Kidney (tissue), 22 donors: Measurements from ENCODE around the gene POLR2M. TPM values are rescaled to one million over a fixed set of nuclear protein-coding genes. Genes with fewer than 3 reads are reported as not detected.

ENCODE experiments used
- DNase-seq, 5 donors: peaks; one replicate each; pipeline ENCODE4 v3.0.0-alpha.2; 2013 to 2020
- FAIRE-seq: peaks from 2 replicates; lab custom pipeline; 2012; peaks lifted over from hg19 to GRCh38; lab: Jason Lieb, UNC
- H3K27ac ChIP-seq, 2 donors: one replicate each; pipeline ENCODE4 v1.7.0; 2013; ENCODE audit warnings: low read depth in 2 of 2, low read length in 2 of 2, inconsistent platforms in 1 of 2
- H3K27me3 ChIP-seq: one replicate; pipeline ENCODE4 v1.7.1; 2013; ENCODE audit warnings: low read length, inconsistent platforms; ENCODE audit not compliant: control insufficient read depth, insufficient read depth
- H3K36me3 ChIP-seq, 3 donors: one replicate each; pipeline versions ENCODE4 v1.7.0 to v1.7.1; 2013; ENCODE audit warnings: low read length in 3 of 3, control low read depth in 1 of 3, inconsistent platforms in 1 of 3; ENCODE audit not compliant: insufficient read depth in 3 of 3, control insufficient read depth in 2 of 3
- H3K4me1 ChIP-seq, 3 donors: one replicate each; pipeline versions ENCODE4 v1.7.0 to v1.7.1; 2013; ENCODE audit warnings: low read length in 3 of 3, inconsistent platforms in 1 of 3, low read depth in 1 of 3; ENCODE audit not compliant: control insufficient read depth in 2 of 3, insufficient read depth in 2 of 3
- H3K4me3 ChIP-seq, 3 donors: one replicate each; pipeline versions ENCODE4 v1.7.0 to v1.8.1; 2013; ENCODE audit warnings: low read length in 3 of 3, control low read depth in 1 of 3, inconsistent platforms in 1 of 3
- H3K9ac ChIP-seq, 3 donors: one replicate each; pipeline versions ENCODE4 v1.7.0 to v1.7.1; 2013; ENCODE audit warnings: low read length in 3 of 3, control low read depth in 1 of 3, inconsistent platforms in 1 of 3
- H3K9me3 ChIP-seq, 3 donors: one replicate each; pipeline versions ENCODE4 v1.7.0 to v1.7.1; 2013; ENCODE audit warnings: low read length in 3 of 3, control low read depth in 1 of 3, inconsistent platforms in 1 of 3; ENCODE audit not compliant: control insufficient read depth in 2 of 3, insufficient read depth in 1 of 3
- CTCF ChIP-seq: IDR thresholded peaks from 3 replicates; pipeline ENCODE4 v1.5.1; 2012; ENCODE audit warnings: mild to moderate bottlenecking, moderate library complexity, borderline replicate concordance; ENCODE audit not compliant: insufficient read depth; ENCODE audit errors: extremely low read depth
- intact Hi-C: fragments of 100-400 bp; cut with DNase I; formaldehyde crosslinking; loops from one replicate; pipeline ENCODE4 v1.11.1; 2022
- long read RNA-seq, 10 donors: library from polyadenylated mRNA in 1 of 10; unstranded in 1 of 10; transcript quantifications; one replicate each; pipeline ENCODE4 v2.0.0 and lab custom pipeline, GENCODE V29; 2021 to 2026
- polyA plus RNA-seq: library from polyadenylated mRNA; stranded (reverse); fragments of 350-450 nt; fragmentation: Illumina TruSeq; extraction: RNeasy Lipid Tissue Mini Kit (QIAGEN cat#74804); gene quantifications from one replicate; pipeline ENCODE4 v1.2.3, GENCODE V29; 2014; ENCODE audit warnings: low read depth, low replicate concordance; ENCODE audit not compliant: insufficient read depth
- total RNA-seq: library from RNA; stranded (reverse); fragmentation: NEBNext Ultra II Directional; extraction: Animal tissue kit (Norgen Biotek cat#: 25700); gene quantifications from one replicate; pipeline ENCODE4 v1.2.1, GENCODE V29; 2021
- donor health status: control.
- donor health status: control.
- donor health status: control.
- donor health status: control.
- donor health status: control.
- donor health status: DM: yes; HTN: yes; CAD: no.
- donor health status: Normal renal cell carcinoma (clear cell type).

The POLR2M gene
- total RNA-seq, result 77.0 TPM
- polyA plus RNA-seq, result 16.5 TPM
- long read RNA-seq, donor 1, full-length matches to known transcripts, result 26 of 26 reads
- long read RNA-seq, donor 1, partial matches to known transcripts, result 0 of 26 reads
- long read RNA-seq, donor 1, other reads (novel, unspliced or antisense), result 0 of 26 reads
- long read RNA-seq, donor 2, full-length matches to known transcripts, result 19 of 69 reads
- long read RNA-seq, donor 2, partial matches to known transcripts, result 50 of 69 reads
- long read RNA-seq, donor 2, other reads (novel, unspliced or antisense), result 0 of 69 reads
- long read RNA-seq, donor 3, full-length matches to known transcripts, result 27 of 27 reads
- long read RNA-seq, donor 3, partial matches to known transcripts, result 0 of 27 reads
- long read RNA-seq, donor 3, other reads (novel, unspliced or antisense), result 0 of 27 reads
- long read RNA-seq, donor 4, full-length matches to known transcripts, result 27 of 27 reads
- long read RNA-seq, donor 4, partial matches to known transcripts, result 0 of 27 reads
- long read RNA-seq, donor 4, other reads (novel, unspliced or antisense), result 0 of 27 reads
- long read RNA-seq, donor 5, result 0 reads
- long read RNA-seq, donor 6, full-length matches to known transcripts, result 19 of 26 reads
- long read RNA-seq, donor 6, partial matches to known transcripts, result 7 of 26 reads
- long read RNA-seq, donor 6, other reads (novel, unspliced or antisense), result 0 of 26 reads
- long read RNA-seq, donor 7, full-length matches to known transcripts, result 25 of 29 reads
- long read RNA-seq, donor 7, partial matches to known transcripts, result 3 of 29 reads
- long read RNA-seq, donor 7, other reads (novel, unspliced or antisense), result 1 of 29 reads
- long read RNA-seq, donor 8, full-length matches to known transcripts, result 25 of 25 reads
- long read RNA-seq, donor 8, partial matches to known transcripts, result 0 of 25 reads
- long read RNA-seq, donor 8, other reads (novel, unspliced or antisense), result 0 of 25 reads
- long read RNA-seq, donor 9, full-length matches to known transcripts, result 20 of 25 reads
- long read RNA-seq, donor 9, partial matches to known transcripts, result 5 of 25 reads
- long read RNA-seq, donor 9, other reads (novel, unspliced or antisense), result 0 of 25 reads
- long read RNA-seq, donor 10, full-length matches to known transcripts, result 23 of 23 reads
- long read RNA-seq, donor 10, partial matches to known transcripts, result 0 of 23 reads
- long read RNA-seq, donor 10, other reads (novel, unspliced or antisense), result 0 of 23 reads

- Histone ChIP-seq H3K27ac (peak within 1 kb of the TSS; percentile 87 to 95), H3K9ac (peak within 1 kb of the TSS; percentile 37 to 93 (median 85)), H3K36me3 (peaks cover 10 to 18% (median 13%) of the 10 kb centered on the region in 3 donors), H3K9me3 (no peaks in the 10 kb centered on the region), H3K4me3 (peak within 1 kb of the TSS; percentile 68 to 92 (median 86)), H3K4me1 (peaks cover 0 to 7% (median 0%) of the 10 kb centered on the region in 3 donors), H3K27me3 (no peaks in the 10 kb centered on the region)
- DNase-seq (peak; percentile 95 to 99 (median 98)), FAIRE-seq (peak; percentile 94)
- intact Hi-C loops, result no loop called here
- TF ChIP-seq CTCF, result no peak
Measured at GRCh38 chr15:57706405-57707209, at the start of gene POLR2M. TSS of gene POLR2M (plus strand) at chr15:57706714. CDS start at chr15:57706843, 129 bp downstream.

- Histone ChIP-seq H3K9ac (no peak overlapping the region), H3K36me3 (no peaks in the 10 kb centered on the region), H3K4me1 (peaks cover 0 to 14% (median 2%) of the 10 kb centered on the region in 3 donors), H3K27ac (no peak overlapping the region), H3K27me3 (no peaks in the 10 kb centered on the region), H3K9me3 (no peaks in the 10 kb centered on the region), H3K4me3 (no peak overlapping the region)
- intact Hi-C loops, result loop anchor here (10.0 kb wide), 1 partner anchor 197 kb away; no protein-coding TSS in a partner anchor
- FAIRE-seq (no peak), DNase-seq (no peak)
- no peak for TF ChIP-seq CTCF
Measured at GRCh38 chr15:57657619-57658018, 48.9 kb upstream of the POLR2M start.
